Upper lobe of right lung (tissue), 1 donor: ENCODE measurements around the gene GSDME. TPM values are rescaled to one million over a fixed set of nuclear protein-coding genes. Genes with fewer than 3 reads are reported as not detected.
A peak's percentile ranks its signal among the peaks of the same experiment; 100 is the strongest.

Source experiments
- ATAC-seq: fragments of 200-7000 bp; cut with Tn5 transposase; one replicate; pipeline ENCODE4 v1.9.1; 2020; ENCODE audit warnings: mild to moderate bottlenecking, moderate library complexity
- DNase-seq: peaks from one replicate; pipeline ENCODE4 v3.0.0-alpha.2; 2020
- H3K27ac ChIP-seq: fragments of 200-600 bp; one replicate; pipeline ENCODE4 v1.8.0; 2022
- H3K27me3 ChIP-seq: fragments of 200-600 bp; one replicate; pipeline ENCODE4 v1.8.0; 2022; ENCODE audit warnings: mild to moderate bottlenecking
- H3K36me3 ChIP-seq: fragments of 200-600 bp; one replicate; pipeline ENCODE4 v1.8.0; 2022
- H3K4me1 ChIP-seq: fragments of 200-600 bp; one replicate; pipeline ENCODE4 v1.8.0; 2022
- H3K4me3 ChIP-seq: fragments of 200-600 bp; one replicate; pipeline ENCODE4 v1.8.0; 2022; ENCODE audit warnings: mild to moderate bottlenecking
- H3K9me3 ChIP-seq: fragments of 200-600 bp; one replicate; pipeline ENCODE4 v1.8.0; 2022
- CTCF ChIP-seq: fragments of 200-600 bp; IDR thresholded peaks from one replicate; pipeline ENCODE4 v1.8.0; 2022; ENCODE audit warnings: antibody characterized with exemption
- intact Hi-C: fragments of 100-400 bp; cut with DNase I; formaldehyde crosslinking; loops from one replicate; pipeline ENCODE4 v1.11.0; 2022
- long read RNA-seq: library from polyadenylated mRNA; unstranded; transcript quantifications from one replicate; pipeline ENCODE4 v2.0.0, GENCODE V29; 2021
- total RNA-seq: library from RNA; stranded (reverse); fragmentation: NEBNext Ultra II Directional; extraction: Animal tissue kit (Norgen Biotek cat#: 25700); gene quantifications from one replicate; pipeline ENCODE4 v1.2.1, GENCODE V29; 2021
- donor health status: DM: no; HTN: yes; CAD: no; lungs with severe emphysema.

The GSDME gene
- 13.4 TPM for total RNA-seq
- long read RNA-seq, full-length matches to known transcripts, result 28 of 31 reads
- long read RNA-seq, partial matches to known transcripts, result 1 of 31 reads
- long read RNA-seq, other reads (novel, unspliced or antisense), result 2 of 31 reads

GRCh38 chr7:24757353-24758275 is at the start of gene GSDME:
GSDME (minus strand) TSS chr7:24757464; CDS start chr7:24749774, 7,690 bp downstream.
- TF ChIP-seq CTCF, result no peak
- Histone ChIP-seq H3K27ac (peak within 1 kb of the TSS; percentile 78), H3K27me3 (peaks cover 6% of the 10 kb centered on the region), H3K9me3 (no peaks in the 10 kb centered on the region), H3K4me3 (peak within 1 kb of the TSS; percentile 66), H3K4me1 (peaks cover 2% of the 10 kb centered on the region), H3K36me3 (no peaks in the 10 kb centered on the region)
- intact Hi-C loops, result no loop called here
- ATAC-seq (peak; percentile 90), DNase-seq (peak; percentile 81)

GRCh38 chr7:24802300-24802699 is 45.0 kb upstream of the GSDME start:
- Histone ChIP-seq H3K36me3 (peaks cover 11% of the 10 kb centered on the region), H3K9me3 (no peaks in the 10 kb centered on the region)
- no peak for DNase-seq

GRCh38 chr7:24801883-24802282 is 44.6 kb upstream of the GSDME start:
- H3K9me3 ChIP-seq, result no peaks in the 10 kb centered on the region
- no peak overlapping the region for H3K27ac ChIP-seq
- no peak for TF ChIP-seq CTCF
- H3K4me1 ChIP-seq, result no peaks in the 10 kb centered on the region
- no peak overlapping the region for H3K4me3 ChIP-seq
- ATAC-seq, result no peak
- H3K27me3 ChIP-seq, result no peaks in the 10 kb centered on the region
- intact Hi-C loops, result no loop called here
- H3K36me3 ChIP-seq, result peaks cover 11% of the 10 kb centered on the region
- DNase-seq, result no peak

More at GRCh38 chr7:24802300-24802699, 45.0 kb upstream of the GSDME start:
- Histone ChIP-seq H3K27ac (no peak overlapping the region), H3K4me1 (no peaks in the 10 kb centered on the region), H3K27me3 (no peaks in the 10 kb centered on the region), H3K4me3 (no peak overlapping the region)
- no peak for ATAC-seq
- TF ChIP-seq CTCF, result no peak
- intact Hi-C loops, result no loop called here

GRCh38 chr7:24800667-24801066 is 43.4 kb upstream of the GSDME start:
- peaks cover 11% of the 10 kb centered on the region for H3K36me3 ChIP-seq
- intact Hi-C loops, result no loop called here
- H3K4me3 ChIP-seq, result no peak overlapping the region
- no peaks in the 10 kb centered on the region for H3K27me3 ChIP-seq
- ATAC-seq (no peak), DNase-seq (no peak)
- no peak for TF ChIP-seq CTCF
- no peaks in the 10 kb centered on the region for H3K9me3 ChIP-seq
- H3K27ac ChIP-seq, result no peak overlapping the region
- no peaks in the 10 kb centered on the region for H3K4me1 ChIP-seq

- no peaks in the 10 kb centered on the region for H3K27me3 ChIP-seq
- peaks cover 11% of the 10 kb centered on the region for H3K36me3 ChIP-seq
- H3K4me1 ChIP-seq, result no peaks in the 10 kb centered on the region
- intact Hi-C loops, result no loop called here
- no peaks in the 10 kb centered on the region for H3K9me3 ChIP-seq
- DNase-seq (no peak), ATAC-seq (no peak)
- TF ChIP-seq CTCF, result no peak
- H3K4me3 ChIP-seq, result no peak overlapping the region
- H3K27ac ChIP-seq, result no peak overlapping the region
Measured at GRCh38 chr7:24800073-24800472, 42.8 kb upstream of the GSDME start.
